Fibroblast of gingiva (primary cell): ENCODE measurements around the gene DRD2.
A peak's percentile ranks its signal among the peaks of the same experiment; 100 is the strongest.

Source experiments
- DNase-seq: peaks from one replicate; pipeline ENCODE4 v3.0.0-alpha.2; 2011; ENCODE audit warnings: low read depth

DRD2 gene

DNA sequence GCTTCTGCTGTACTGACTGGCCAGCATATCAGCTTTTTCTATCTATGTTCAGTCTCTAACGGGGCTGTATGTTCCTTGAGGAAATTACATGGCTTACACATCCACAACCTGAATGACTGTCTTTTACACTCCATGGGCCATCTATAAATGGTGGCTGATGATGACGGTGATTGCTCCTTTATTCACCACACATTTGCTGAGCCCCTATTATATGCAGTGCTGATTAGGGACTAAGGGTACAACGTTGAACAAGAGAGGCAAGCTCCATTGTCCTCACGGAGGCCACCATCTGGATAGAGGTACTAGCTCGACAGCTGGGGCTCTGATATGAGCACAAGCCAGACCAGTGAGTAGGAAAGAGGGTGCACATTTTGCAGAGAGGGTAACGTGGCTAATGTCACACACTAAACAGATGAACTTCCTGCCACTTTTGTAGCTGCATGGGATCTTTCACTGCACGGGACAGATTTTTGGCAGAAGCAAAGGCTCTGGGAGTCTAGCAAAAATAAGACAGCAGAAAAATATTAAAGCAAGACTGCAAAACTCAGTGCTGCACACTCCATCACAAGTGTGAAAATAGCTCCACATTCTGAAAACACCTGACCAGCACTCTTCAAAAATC is 30.6 kb downstream of the DRD2 start:
- DNase-seq, result no peak

DNA sequence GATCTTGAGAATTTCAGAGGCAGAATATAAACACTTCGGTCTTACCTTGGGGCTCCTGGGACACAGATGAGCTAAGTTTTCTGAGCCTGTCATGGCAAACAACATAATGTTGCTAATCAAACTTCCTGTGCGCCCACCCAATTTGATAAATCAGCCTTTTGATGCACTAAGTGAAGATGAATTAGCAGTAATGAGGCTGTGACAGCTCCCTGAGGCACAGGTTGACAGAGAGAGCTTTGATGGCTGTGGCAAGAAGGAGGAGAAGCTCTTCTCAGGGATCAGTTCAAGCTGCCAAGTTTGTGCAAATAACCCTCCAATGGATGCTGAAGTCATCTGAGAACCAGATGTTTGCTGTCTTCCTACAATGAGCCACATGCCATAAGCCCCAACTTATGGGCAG is 34.4 kb downstream of the DRD2 start:
- no peak for DNase-seq

DNA sequence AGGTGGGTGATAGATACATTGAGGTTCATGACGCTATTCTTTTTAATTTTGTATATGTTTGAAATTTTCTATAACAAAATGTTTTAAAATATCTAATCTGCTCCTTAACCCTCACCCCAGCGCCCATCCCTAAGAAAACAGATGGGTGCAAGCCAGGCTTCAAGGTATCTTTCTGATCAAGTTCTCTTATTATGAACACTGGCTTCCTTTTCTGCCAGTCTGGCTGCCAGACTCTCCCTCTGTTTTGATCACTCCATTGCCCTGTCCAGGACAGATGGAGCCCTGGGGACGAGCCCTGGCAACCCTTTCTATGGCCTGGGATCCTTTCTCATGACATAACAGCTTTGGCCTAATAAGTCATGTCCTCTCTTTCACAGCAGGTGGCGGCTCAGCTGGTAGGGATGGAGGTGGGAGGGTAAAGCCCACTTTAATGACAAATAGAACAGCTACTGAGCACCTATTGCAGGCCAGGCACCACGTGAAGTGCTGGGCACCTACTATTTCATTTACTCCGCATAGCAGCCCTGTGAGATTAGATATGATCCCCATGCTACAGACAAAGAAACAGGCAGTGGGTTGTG is 38.4 kb downstream of the DRD2 start:
- DNase-seq, result no peak

DNA sequence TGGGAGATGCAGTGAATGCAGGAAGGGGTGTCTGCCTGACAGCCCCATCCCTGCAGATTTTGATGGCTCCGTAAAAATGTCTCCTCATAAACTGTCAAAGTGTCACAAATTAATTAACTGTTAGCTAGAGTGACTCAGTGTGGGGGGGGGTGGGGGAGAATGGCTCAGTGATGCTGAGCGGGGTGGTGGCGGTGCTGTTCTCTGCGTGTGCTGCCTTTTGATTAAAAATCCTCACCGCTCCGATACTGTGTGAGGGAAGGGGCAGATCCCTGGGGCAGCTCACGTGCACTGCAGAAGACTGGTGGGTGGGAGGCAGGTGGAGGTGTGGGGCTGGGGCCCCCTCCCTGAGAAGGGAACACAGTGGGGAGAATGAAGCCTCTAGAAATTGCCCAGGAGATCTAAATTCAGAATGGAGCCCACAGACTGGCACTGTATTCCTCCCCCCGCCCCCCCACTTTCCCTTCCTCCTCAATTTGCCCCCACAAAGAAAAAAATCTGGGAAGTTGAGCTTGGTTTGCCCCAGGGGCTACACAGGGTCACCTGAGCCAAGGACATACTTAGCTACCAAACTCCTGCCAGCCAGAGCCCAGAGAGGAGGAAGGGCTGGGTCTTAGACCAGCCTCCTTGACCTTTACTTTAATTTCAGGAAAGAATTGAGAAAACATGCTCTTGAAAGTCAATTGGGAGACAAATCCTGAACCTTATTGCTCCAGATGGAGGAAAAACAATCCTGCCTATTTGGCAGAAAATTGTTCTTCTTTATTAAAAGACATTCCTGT is 39.8 kb downstream of the DRD2 start:
- no peak for DNase-seq

DNA sequence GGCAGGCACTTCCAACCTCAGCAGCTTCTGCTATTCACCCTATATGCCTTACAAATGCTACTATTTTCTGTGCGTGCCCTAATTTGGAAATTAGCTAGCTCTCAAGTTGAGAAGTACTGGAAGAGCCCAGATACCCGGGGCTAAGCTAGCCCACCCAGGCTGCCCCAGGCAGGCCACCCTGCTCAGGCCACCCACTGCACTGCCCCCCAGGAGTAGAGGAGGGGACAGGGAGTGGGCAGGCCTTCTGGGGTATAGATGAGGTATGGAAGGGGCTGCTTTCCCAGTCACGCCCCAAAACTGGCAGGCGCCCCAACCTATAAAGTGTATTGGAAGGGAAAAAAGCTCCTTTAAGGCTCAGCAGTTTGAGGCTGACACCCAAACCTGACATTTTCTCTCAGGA is 43.5 kb downstream of the DRD2 start:
- DNase-seq, result no peak

DNA sequence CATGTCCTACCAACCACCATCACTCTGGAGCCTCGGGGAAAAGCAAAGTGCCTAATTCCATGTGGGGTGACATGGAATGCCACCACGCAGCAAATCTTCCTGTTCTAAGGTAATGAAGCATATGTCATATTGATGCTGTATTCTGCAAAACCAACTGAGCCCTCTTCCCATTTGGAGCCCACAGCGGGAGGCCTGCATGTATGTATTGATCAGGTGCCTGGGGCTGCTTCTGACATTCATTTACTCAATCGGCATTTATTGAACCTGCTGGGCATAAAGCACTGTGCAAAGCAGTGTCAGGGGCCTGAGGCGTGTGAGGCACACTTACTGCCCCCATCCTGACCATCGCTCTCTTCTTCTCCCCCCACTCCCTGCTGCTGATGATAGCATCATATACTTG is 48.5 kb downstream of the DRD2 start:
- no peak for DNase-seq

DNA sequence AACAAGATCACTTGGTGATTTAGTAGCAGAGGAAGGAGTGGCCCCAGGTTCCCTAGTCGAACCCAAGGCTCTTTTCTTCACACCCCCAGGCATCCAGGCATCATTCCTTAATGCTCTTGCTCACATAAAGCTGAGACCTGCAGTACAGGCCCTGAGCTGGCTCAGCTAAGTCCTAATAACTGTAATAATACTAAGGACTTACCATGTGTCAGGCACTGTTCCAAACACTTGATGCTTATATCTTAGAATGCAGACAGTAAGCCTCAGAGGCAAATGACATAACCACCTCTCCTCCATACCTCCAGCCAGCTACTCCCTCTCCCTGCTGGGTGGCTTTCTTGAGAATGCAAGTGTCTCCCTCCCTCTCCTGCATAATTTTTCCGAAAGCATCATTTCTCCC is 54.4 kb downstream of the DRD2 start:
- DNase-seq, result no peak

DNA sequence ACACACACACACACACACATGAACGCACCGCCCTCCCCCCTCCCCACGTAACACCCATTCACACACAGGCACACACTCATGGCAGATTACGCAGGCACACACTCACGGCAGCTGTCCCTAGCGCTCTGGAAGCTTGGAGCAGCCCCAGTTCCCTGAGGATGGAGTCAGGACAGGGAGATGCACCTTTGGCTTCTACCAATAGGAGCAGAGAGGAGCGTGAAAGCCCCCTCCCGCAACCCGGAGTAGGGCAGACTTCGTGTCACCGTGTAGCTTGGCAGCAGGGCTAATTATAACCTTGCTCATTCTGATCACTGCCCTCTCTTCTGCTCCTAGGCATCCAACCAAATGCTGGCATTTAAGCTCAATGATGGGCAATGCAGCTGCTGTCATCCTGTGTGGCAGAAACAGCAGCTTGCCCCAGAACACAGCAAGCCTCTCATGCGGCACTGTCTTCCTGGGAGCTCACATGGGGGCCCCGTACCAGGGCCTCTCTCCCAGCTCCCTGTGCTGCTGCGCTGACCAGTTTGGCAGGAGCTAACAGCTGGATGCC is 55.7 kb downstream of the DRD2 start:
- DNase-seq, result no peak

DNA sequence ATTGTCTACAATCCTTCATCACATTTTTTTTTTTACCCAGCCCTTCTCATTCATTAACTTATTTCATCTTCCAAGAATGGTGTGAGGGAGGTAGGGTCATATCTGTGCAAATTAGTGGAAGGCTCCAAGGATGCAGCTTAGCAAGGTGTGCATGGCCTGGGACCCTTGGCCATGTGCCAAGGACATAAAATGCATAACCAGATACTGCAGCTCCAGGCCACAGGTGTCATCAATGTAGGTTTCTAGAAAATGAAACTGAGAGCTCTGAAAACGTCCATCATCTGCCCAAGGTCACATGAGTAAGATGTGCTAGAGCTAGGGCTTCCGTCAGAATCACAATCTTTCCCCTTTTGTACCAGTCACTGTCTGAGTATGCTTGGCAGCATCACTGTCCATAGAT is 57.8 kb downstream of the DRD2 start:
- DNase-seq, result no peak

DNA sequence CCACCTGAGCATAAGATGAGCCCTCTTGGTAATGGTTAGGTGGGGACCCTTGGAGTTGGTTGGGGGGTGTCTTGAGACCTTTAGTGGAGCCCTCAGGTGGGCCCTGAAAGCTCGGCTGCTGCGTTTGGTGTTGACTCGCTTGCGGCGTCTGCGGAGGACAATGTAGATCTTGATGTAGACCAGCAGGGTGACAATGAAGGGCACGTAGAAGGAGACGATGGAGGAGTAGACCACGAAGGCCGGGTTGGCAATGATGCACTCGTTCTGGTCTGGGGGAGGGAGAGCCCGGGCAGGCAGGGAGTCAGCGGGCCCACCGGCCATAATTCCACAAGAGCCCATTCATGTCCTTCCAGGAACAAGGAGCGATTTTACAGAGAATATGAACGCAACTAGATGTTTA is 59.9 kb downstream of the DRD2 start:
- no peak for DNase-seq

DNA sequence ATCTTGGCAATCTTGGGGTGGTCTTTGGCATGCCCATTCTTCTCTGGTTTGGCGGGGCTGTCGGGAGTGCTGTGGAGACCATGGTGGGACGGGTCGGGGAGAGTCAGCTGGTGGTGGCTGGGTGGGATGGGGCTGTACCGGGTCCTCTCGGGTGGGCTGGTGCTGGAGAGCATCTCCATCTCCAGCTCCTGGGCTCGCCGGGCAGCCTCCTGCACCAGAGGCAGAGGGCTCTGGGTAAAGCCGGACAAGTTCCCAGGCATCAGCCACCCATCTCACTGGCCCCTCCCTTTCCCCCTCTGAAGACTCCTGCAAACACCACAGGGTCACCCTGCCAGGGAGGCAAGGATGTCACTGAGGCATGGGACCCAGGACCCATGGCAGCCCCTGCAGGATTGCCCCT is 62.5 kb downstream of the DRD2 start:
- no peak for DNase-seq

DNA sequence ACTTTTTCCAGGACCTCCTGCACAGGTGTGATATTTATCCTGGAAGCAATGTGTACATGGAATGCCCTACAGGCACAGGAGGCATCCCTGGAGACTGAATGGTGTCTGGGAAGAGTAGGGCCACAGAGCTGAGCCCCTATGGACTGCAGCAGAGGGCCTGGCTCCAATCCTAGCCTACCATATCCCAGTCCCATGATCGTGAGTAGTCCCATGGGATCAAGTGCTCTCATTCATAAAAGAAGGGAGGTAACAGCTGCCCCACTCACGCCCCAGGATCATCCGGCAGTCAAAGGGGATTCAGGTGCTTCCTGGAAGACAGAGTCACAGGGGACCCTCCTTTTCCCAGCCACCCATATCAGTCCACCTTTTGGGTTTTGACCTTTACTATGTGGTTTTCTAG is 63.7 kb downstream of the DRD2 start:
- DNase-seq, result no peak

DNA sequence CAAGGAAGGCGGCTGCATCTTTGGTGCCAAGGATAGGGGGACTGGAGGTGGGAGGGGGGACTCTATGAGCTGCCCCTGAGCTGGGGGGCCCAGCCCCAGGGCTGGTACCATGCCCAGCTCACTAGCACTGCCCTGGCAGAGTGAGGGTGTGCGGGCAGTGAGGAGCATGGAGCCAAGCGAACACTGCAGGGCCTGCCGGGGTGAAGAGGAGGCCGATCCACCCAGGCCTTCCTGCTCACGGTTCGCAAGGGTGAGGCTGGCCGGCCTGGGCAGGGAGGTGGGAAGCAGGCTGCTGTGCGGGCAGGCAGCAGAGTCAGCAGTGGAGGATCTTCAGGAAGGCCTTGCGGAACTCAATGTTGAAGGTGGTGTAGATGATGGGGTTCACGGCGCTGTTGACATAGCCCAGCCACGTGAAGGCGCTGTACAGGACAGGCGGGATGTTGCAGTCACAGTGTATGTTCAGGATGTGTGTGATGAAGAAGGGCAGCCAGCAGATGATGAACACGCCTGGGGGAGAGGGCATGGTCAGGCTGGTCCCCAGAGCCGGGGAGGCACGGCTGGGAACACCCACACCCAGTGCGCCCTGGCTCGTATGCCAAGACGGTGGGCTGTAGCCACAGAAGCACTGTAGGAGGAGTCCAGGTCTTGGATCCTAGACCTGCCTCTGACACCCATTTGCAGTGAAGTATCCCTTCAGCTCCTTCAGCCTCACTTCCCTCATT is 64.6 kb downstream of the DRD2 start:
- DNase-seq, result no peak

DNA sequence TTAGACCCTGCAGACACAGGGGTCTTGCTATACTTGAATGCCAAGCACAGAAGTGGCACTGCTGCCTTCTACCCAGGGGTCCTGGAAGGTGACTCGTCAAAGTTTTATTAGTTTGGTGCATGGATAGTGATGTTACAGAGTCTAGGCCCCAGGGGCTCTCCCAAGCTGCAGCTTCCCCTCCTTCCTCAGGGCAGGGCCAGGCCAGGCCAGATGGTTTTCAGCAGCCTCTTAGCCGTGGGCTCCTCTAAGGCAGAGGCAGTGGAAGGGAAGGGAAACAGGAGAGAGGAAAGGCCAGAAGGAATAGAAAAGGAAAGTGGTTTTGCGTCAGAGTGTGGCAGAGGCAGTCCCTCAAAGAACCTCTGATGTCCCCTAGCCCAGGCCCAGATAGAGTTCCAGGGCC is 65.7 kb downstream of the DRD2 start:
- no peak for DNase-seq

DNA sequence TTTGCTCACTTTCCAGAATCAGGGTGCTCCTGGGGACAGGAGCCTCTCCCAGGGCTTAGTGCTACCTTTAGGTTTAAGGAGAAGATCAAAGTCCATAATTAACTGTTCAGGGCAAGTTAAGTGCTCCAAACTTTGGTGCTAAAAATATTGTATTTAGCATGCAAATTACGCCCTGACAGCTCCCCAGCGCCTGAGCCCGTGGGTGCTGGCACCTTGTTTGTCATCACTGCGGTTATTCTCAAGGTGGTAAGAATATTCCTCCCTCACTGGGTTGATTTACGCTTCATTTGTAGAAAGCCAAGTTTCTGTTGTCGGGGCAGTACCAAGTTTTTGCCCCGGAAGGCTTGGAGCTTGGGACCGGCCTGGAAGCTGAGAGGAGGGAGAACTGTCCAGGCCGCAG is 66.3 kb downstream of the DRD2 start:
- no peak for DNase-seq

DNA sequence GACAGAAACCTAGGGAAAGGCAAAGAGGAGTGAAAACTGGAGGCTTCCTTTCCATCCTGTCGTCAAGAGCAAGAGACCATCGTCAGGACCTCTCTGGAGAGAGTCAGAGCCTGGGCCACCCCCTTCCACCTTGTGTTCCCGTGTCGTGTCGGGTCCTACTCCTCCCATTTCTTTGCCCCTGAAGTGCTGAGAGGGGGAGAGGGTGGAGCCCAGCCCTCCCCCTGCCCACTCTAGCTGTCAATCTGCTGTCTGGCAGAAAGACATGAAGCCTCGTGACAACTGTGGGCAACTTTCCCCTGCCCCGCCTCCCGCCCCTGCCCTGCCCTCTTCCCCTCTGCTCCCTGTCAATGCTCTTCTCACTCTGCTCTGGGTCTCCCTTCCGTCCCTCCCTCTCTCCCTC is 67.0 kb downstream of the DRD2 start:
- DNase-seq, result no peak

DNA sequence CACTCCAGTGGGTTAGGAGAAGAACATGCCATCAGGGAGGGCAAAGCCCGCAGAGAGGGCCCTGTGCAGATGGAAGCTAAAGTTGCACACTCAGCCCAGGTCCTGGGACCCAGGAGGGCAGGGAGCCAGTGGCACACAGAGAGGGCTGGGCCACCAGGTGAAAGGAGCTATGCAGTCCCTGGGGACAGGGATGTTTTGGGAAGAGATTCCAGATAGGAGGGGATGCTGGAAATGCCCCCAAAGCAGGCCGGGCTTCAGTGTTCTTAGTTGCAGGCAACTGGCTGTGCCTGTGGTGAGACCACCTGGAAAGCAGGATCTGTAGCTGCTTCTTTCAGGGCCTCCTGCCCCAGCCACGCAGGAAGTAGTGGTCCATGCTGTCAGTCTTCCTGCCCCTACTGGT is 68.0 kb downstream of the DRD2 start:
- no peak for DNase-seq

DNA sequence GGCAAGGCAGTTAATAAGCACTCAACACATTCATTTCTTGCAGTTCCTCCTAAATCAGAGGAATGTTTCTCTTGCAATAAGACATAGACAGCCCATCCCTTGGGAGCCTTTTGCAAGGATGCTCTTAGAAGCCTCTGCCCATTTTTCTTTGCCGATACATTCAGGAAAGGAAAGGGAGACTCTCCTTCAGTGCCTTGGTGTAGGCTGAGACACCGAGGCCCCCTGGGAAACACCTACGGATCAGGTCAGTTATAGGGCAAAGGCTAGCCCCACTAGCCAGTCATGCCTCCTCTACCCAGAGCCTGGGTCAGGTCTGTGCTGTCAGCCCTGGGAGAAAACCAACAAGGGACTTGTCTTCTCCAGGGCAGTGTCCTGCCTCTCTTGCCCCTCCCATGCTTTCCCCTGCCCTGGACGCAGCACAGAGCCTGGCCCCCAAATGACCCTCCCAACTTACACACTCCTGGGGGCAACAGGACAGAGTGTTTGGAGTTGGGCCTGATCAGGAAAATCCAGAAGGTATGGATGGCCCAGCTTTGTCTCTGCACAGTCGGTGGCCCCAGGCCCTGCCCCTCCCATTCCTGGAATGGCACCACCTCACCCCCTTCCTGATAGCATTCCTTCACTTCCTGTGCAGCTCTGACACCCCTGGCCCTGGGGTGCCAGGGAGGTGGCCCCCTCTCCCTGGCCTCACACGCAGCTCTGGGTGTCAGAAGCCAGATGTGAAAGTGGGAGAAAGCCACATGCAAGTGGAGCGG is 69.3 kb downstream of the DRD2 start:
- no peak for DNase-seq

DNA sequence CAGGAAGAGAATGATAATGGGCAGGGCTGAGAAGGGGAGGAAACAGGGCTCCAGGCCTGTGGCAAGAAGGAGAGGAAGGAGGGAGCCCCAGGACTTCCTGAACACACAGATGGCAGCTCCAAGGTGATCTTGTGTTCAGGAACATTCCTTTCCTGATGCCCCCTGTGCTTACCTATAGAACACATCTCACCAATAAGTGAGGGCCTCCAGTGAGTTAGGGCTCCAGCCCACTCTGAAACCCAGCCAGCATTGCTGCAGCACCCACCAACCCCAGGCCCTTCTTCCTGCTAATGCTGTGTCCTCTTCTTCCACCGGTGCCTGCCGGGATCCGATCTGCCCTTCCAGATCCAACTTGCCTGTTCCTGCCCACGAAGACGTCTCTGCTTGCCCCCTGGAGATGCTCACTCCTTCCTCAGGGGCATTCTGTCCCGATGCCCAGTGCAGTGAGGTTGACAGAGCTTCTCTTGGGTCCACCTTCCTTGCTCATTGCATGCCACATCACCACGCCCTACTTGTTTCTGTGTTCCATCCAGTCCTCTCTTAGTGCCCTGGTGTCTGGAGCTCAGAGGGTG is 70.3 kb downstream of the DRD2 start:
- no peak for DNase-seq

DNA sequence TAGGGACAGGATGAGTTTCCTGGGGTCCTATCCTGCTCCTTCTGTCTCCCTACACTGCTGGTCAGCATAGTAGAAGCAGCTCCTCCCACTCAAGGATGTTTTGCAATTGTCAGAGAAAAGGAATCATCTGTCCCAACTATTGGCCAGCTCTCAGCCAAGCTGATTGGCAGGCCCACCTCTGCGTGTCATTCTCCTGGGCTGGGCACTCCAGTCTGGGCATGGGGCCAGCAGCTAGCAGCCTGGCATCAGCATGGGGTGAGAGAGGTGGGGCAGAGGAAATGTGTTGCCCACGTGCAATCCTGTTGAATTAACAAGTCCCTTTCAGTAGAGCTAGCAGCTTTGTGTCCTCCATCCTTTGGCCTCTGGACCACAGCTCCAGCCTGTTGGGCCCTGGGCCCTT is 73.5 kb downstream of the DRD2 start:
- peak; percentile 48 for DNase-seq

DNA sequence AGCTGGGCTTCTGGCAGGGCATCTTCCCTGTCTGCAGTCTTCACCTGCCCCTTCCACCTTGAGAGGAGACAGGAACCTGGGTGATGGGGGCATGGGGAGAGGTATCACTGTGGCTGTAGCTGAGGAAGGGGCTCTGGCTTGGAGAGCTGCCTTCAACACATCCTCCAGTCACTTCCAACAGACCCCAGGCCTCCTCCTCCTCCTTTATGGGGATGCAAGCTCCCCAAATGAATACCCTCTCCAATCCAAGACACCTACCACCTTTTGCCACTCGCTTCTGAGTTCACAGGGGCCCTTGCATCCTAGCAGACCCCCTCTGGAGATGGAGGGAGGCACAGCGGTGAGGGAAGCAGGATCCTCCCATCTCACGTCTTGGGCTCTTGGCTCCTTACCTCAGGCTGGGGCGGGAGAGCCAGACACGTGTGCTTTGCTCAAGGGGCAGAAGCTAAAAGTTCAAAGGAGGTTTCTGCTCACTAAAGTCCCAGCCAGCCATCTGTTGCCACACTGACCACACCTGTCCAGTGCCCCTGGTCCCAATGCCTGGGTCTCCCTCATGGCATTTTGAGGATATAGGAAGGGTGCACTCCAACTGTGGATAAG is 74.5 kb downstream of the DRD2 start:
- DNase-seq, result no peak
